Hepatocyte (in vitro differentiated cells): ENCODE results near the gene PCLO. TPM values are rescaled to one million over a fixed set of nuclear protein-coding genes. Genes with fewer than 3 reads are reported as not detected.

Experiments
- DNase-seq: peaks from one replicate; pipeline ENCODE4 v3.0.0-alpha.2; 2016; ENCODE audit warnings: low spot score
- H2AFZ ChIP-seq: fragments of 200-600 bp; sonication (generic); 2 replicates; pipeline ENCODE4 v1.6.0; 2016; ENCODE audit warnings: antibody characterized with exemption, mild to moderate bottlenecking
- H3K27ac ChIP-seq: fragments of 200-600 bp; sonication (generic); 2 replicates; pipeline ENCODE4 v1.5.1; 2016; ENCODE audit warnings: mild to moderate bottlenecking
- H3K27me3 ChIP-seq: fragments of 200-600 bp; sonication (generic); 2 replicates; pipeline ENCODE4 v1.6.1; 2016
- H3K36me3 ChIP-seq: fragments of 200-600 bp; sonication (generic); replicated peaks from 2 replicates; pipeline ENCODE4 v1.5.1; 2016; ENCODE audit warnings: low read depth; ENCODE audit not compliant: insufficient read depth
- H3K4me1 ChIP-seq: fragments of 200-600 bp; sonication (generic); 2 replicates; pipeline ENCODE4 v1.5.1; 2016; ENCODE audit warnings: mild to moderate bottlenecking, moderate library complexity; ENCODE audit not compliant: insufficient read depth
- H3K4me2 ChIP-seq: fragments of 200-600 bp; sonication (generic); 2 replicates; pipeline ENCODE4 v1.6.0; 2016
- H3K4me3 ChIP-seq: fragments of 200-600 bp; sonication (generic); 2 replicates; pipeline ENCODE4 v1.5.1; 2016; ENCODE audit warnings: mild to moderate bottlenecking
- H3K79me2 ChIP-seq: fragments of 200-600 bp; sonication (generic); 2 replicates; pipeline ENCODE4 v1.6.0; 2017; ENCODE audit warnings: mild to moderate bottlenecking
- H3K9me2 ChIP-seq: fragments of 200-600 bp; sonication (generic); replicated peaks from 2 replicates; pipeline ENCODE4 v1.6.0; 2017; ENCODE audit warnings: mild to moderate bottlenecking; ENCODE audit not compliant: insufficient read depth
- H3K9me3 ChIP-seq: fragments of 200-600 bp; sonication (generic); 2 replicates; pipeline ENCODE4 v1.5.1; 2016; ENCODE audit warnings: low read depth, mild to moderate bottlenecking
- H4K20me1 ChIP-seq: fragments of 200-600 bp; sonication (generic); 2 replicates; pipeline ENCODE4 v1.6.0; 2016; ENCODE audit warnings: mild to moderate bottlenecking; ENCODE audit not compliant: insufficient read depth, poor library complexity, severe bottlenecking
- EZH2 ChIP-seq: fragments of 200-600 bp; sonication (generic); IDR thresholded peaks from 2 replicates; pipeline ENCODE4 v1.6.1; 2016; ENCODE audit warnings: antibody characterized with exemption, mild to moderate bottlenecking, borderline replicate concordance
- EZH2phosphoT487 ChIP-seq: fragments of 200-600 bp; sonication (generic); IDR thresholded peaks from one replicate; pipeline ENCODE4 v1.6.1; 2018; ENCODE audit warnings: antibody characterized with exemption, mild to moderate bottlenecking, low read depth, moderate library complexity; ENCODE audit not compliant: unreplicated experiment, severe bottlenecking
- WGBS: methylation state at CpG from one replicate; pipeline ENCODE4 v1.1.6; 2016; ENCODE audit warnings: low lambda C conversion rate; ENCODE audit errors: missing lambda C conversion rate; 5-methylcytosine and 5-hydroxymethylcytosine counted together
- polyA plus RNA-seq: library from polyadenylated mRNA; unstranded; fragments of >200 nt; fragmentation: Nextera tagmentation; extraction: Ambion mirVana; gene quantifications from 2 replicates; pipeline ENCODE4 v1.2.1, GENCODE V29; 2016
- total RNA-seq: library from RNA; depleted of rRNA; stranded (reverse); fragments of >200 nt; gene quantifications from 2 replicates; pipeline ENCODE4 v1.2.3, GENCODE V29; 2014
- TF ChIP-seq, protein P1 (sequence below): fragments of 200-600 bp; sonication (generic); IDR thresholded peaks from 2 replicates; pipeline ENCODE4 v1.5.1; 2016; ENCODE audit warnings: antibody characterized with exemption, mild to moderate bottlenecking; ENCODE audit not compliant: poor library complexity

Gene PCLO
- total and polyA plus RNA-seq, 2 experiments from 2014 or later, result 1.3 to 8.1 TPM

GRCh38 chr7:82859106-82859850 is 303.4 kb downstream of the PCLO start:
- TF ChIP-seq, protein P1, sequence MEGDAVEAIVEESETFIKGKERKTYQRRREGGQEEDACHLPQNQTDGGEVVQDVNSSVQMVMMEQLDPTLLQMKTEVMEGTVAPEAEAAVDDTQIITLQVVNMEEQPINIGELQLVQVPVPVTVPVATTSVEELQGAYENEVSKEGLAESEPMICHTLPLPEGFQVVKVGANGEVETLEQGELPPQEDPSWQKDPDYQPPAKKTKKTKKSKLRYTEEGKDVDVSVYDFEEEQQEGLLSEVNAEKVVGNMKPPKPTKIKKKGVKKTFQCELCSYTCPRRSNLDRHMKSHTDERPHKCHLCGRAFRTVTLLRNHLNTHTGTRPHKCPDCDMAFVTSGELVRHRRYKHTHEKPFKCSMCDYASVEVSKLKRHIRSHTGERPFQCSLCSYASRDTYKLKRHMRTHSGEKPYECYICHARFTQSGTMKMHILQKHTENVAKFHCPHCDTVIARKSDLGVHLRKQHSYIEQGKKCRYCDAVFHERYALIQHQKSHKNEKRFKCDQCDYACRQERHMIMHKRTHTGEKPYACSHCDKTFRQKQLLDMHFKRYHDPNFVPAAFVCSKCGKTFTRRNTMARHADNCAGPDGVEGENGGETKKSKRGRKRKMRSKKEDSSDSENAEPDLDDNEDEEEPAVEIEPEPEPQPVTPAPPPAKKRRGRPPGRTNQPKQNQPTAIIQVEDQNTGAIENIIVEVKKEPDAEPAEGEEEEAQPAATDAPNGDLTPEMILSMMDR, result no peak
- TF ChIP-seq EZH2phosphoT487 (no peak), EZH2 (no peak)
- Histone ChIP-seq H3K9me3 (no peaks in the 10 kb centered on the region), H2AFZ (no peak overlapping the region), H4K20me1 (no peaks in the 10 kb centered on the region), H3K4me1 (no peaks in the 10 kb centered on the region), H3K27ac (no peak overlapping the region), H3K9me2 (no peaks in the 10 kb centered on the region), H3K79me2 (no peaks in the 10 kb centered on the region), H3K36me3 (no peaks in the 10 kb centered on the region), H3K27me3 (no peaks in the 10 kb centered on the region), H3K4me2 (no peak overlapping the region), H3K4me3 (no peak overlapping the region)
- no peak for DNase-seq
- WGBS, result 73% methylated on average over 1 of the region's 1 CpG

- Histone ChIP-seq H4K20me1 (no peaks in the 10 kb centered on the region), H3K4me2 (no peak overlapping the region), H3K79me2 (no peaks in the 10 kb centered on the region), H3K4me1 (no peaks in the 10 kb centered on the region), H3K27me3 (no peaks in the 10 kb centered on the region), H3K4me3 (no peak overlapping the region), H3K36me3 (no peaks in the 10 kb centered on the region), H3K27ac (no peak overlapping the region), H2AFZ (no peak overlapping the region), H3K9me2 (no peaks in the 10 kb centered on the region), H3K9me3 (no peaks in the 10 kb centered on the region)
- WGBS, result 96% methylated on average over 4 of the region's 4 CpGs
- TF ChIP-seq, protein P1, result no peak
- TF ChIP-seq EZH2phosphoT487, result no peak
- no peak for TF ChIP-seq EZH2
- DNase-seq, result no peak
Measured at GRCh38 chr7:82851121-82851520, 311.6 kb downstream of the PCLO start.

GRCh38 chr7:82841828-82842227 is 320.9 kb downstream of the PCLO start:
- DNase-seq, result no peak
- no peak overlapping the region for H3K4me2 ChIP-seq
- H3K9me2 ChIP-seq, result no peaks in the 10 kb centered on the region
- H2AFZ ChIP-seq, result no peak overlapping the region
- no peak for TF ChIP-seq EZH2phosphoT487
- TF ChIP-seq, protein P1, result no peak
- H3K79me2 ChIP-seq, result no peaks in the 10 kb centered on the region
- H3K36me3 ChIP-seq, result no peaks in the 10 kb centered on the region
- H3K27ac ChIP-seq, result no peak overlapping the region
- H3K9me3 ChIP-seq, result no peaks in the 10 kb centered on the region
- no peaks in the 10 kb centered on the region for H4K20me1 ChIP-seq
- H3K4me3 ChIP-seq, result no peak overlapping the region
- H3K4me1 ChIP-seq, result no peaks in the 10 kb centered on the region
- no peaks in the 10 kb centered on the region for H3K27me3 ChIP-seq
- WGBS, result 68% methylated on average over 1 of the region's 1 CpG
